ENCODE measurements around the gene CDKAL1. TPM values are rescaled to one million over a fixed set of nuclear protein-coding genes. Genes with fewer than 3 reads are reported as not detected.

The CDKAL1 gene
- total and polyA plus RNA-seq, 10 of the 15 experiments (the other 5 are each of a cell fraction or from before 2014, with no cell fraction given) = 10.7 to 26.9 (median 17.3) TPM

DNA sequence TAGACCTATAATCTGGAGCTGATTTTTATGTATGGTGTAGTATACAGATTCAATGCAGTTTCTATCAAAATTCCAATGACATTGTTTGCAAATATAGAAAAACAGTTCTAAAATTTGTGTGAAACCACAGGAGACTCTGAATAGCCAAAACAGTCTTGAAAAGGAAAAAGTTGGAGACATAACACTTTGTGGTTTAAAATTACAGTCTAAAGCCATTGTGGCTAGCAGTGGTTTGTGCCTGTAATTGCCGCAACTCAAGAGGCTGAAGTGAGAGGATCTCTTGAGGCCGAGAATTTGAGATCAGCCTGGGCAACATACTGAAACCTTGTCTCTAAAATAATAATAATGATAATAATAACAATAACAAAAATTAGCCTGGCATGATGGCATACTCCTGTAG lies 213.7 kb downstream of the CDKAL1 start:
- Histone ChIP-seq H3K36me3 (ENCODE audit: control insufficient read depth in 2 of 2, insufficient read depth in 2 of 2, low read length in 1 of 2) (no peaks in the 10 kb centered on the region; a peak in 1 of 4 replicates), H2AFZ (ENCODE audit: control insufficient read depth, low read depth, low read length) (no peak overlapping the region), H3K9me3 (replicated peaks; ENCODE audit: control insufficient read depth, insufficient read depth, low read length) (no peaks in the 10 kb centered on the region), H3K9ac (ENCODE audit: control insufficient read depth, insufficient read depth, low read length) (no peak overlapping the region), H3K27me3 (replicated peaks in 1 of 2; ENCODE audit: control insufficient read depth in 2 of 2, insufficient read depth in 2 of 2, low read length in 1 of 2) (no peaks in the 10 kb centered on the region), H3K27ac (ENCODE audit: control insufficient read depth, insufficient read depth) (no peak overlapping the region), H4K20me1 (ENCODE audit: control insufficient read depth, insufficient read depth) (no peaks in the 10 kb centered on the region), H3K4me3 (no peak overlapping the region), H3K79me2 (ENCODE audit: control insufficient read depth, insufficient read depth, low read length) (no peaks in the 10 kb centered on the region), H3K4me1 (ENCODE audit: control insufficient read depth, insufficient read depth, low read length) (no peaks in the 10 kb centered on the region), H3K4me2 (ENCODE audit: control insufficient read depth, insufficient read depth) (no peak overlapping the region)
- no peak for DNase-seq (ENCODE audit: low read depth, low spot score)
- CTCF ChIA-PET = no interaction called here
- ATAC-seq = no peak
- RAD21 ChIA-PET (ENCODE audit: unreplicated experiment) = no interaction called here
- no peak for FAIRE-seq
- in situ Hi-C loops (cut with MboI) (no loop called here), intact Hi-C loops (cut with micrococcal nuclease; ENCODE audit: unreplicated experiment) (no loop called here)
- no TSS peak for BruUV-seq (replicated peaks)
- TF ChIP-seq ZNF384 (IDR thresholded peaks at IDR 0.05; ENCODE audit: borderline replicate concordance, low read depth, low read length) = no peak
- TF ChIP-seq FOXK2 (IDR thresholded peaks at IDR 0.05) = no peak
- TF ChIP-seq, protein P1, sequence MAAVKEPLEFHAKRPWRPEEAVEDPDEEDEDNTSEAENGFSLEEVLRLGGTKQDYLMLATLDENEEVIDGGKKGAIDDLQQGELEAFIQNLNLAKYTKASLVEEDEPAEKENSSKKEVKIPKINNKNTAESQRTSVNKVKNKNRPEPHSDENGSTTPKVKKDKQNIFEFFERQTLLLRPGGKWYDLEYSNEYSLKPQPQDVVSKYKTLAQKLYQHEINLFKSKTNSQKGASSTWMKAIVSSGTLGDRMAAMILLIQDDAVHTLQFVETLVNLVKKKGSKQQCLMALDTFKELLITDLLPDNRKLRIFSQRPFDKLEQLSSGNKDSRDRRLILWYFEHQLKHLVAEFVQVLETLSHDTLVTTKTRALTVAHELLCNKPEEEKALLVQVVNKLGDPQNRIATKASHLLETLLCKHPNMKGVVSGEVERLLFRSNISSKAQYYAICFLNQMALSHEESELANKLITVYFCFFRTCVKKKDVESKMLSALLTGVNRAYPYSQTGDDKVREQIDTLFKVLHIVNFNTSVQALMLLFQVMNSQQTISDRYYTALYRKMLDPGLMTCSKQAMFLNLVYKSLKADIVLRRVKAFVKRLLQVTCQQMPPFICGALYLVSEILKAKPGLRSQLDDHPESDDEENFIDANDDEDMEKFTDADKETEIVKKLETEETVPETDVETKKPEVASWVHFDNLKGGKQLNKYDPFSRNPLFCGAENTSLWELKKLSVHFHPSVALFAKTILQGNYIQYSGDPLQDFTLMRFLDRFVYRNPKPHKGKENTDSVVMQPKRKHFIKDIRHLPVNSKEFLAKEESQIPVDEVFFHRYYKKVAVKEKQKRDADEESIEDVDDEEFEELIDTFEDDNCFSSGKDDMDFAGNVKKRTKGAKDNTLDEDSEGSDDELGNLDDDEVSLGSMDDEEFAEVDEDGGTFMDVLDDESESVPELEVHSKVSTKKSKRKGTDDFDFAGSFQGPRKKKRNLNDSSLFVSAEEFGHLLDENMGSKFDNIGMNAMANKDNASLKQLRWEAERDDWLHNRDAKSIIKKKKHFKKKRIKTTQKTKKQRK (IDR thresholded peaks at IDR 0.05; ENCODE audit: low read depth, low read length) = no peak
- 93% methylated on average over 2 of the region's 2 CpGs for WGBS (ENCODE audit: insufficient coverage, insufficient replicate concordance, low lambda C conversion rate, missing lambda C conversion rate)
- POLR2A ChIA-PET = interaction anchor here (0.6 kb wide), 1 partner anchor 30 kb away, joined by 3 read pairs; no protein-coding TSS in a partner anchor
- SMC1A ChIA-PET (ENCODE audit: uncharacterized antibody, unreplicated experiment) = interaction anchor here (0.5 to 1.6 kb wide), 6 partner anchors 9 to 239 kb away, joined by 3 to 6 read pairs (median 3); no protein-coding TSS in a partner anchor
